Measurements from ENCODE around the gene SPN.

DNA sequence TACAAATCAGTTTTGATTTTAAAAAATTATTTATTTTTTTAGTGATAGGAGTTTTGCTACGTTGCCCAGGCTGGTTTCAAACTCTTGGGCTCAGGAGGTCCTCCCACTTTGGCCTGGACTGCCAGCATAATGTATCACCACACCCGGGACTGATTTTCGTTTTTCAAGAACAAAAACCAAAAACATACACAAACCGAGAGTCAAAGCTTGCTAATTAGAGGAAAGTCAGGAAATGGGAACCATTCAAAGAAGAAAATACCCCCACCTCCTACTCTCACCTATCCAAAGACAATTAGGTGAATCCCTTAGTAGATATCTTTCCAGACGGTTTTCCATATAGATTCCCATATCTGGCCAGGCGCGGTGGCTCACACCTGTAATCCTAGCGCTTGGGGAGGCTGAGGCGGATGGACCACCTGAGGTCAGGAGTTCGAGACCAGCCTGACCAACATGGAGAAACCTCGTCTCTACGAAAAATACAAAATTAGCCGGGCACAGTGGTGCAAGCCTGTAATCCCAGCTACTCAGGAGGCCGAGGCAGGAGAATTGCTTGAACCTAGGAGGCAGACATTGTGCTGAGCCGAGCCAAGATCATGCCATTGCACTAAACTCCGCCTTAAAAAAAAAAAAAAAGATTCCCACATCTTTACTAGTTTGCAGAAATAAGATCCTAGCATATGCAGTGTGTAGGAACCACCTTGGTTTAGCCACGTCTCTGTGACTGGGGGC, 883 bp upstream of the SPN start:
- TF ChIP-seq POLR2A (IDR thresholded peaks at IDR 0.05; ENCODE audit: low read depth, low read length) (no peak), POLR2AphosphoS5 (IDR thresholded peaks at IDR 0.05; ENCODE audit: low read depth, low read length) (no peak)

All from GM12892 (cell line).